Lung (tissue), 12 donors: Measurements from ENCODE around the gene PYGM. TPM values are rescaled to one million over a fixed set of nuclear protein-coding genes. Genes with fewer than 3 reads are reported as not detected.

ENCODE experiments used
- ATAC-seq: fragments of 200-7000 bp; cut with Tn5 transposase; one replicate; pipeline ENCODE4 v1.9.1; 2020; ENCODE audit warnings: moderate number of reproducible peaks; ENCODE audit not compliant: insufficient read depth, low FRiP score
- DNase-seq, 3 donors: peaks; one replicate each; pipeline ENCODE4 v3.0.0-alpha.2; 2013 to 2017
- H3K27ac ChIP-seq, 2 donors: one replicate each; pipeline ENCODE4 v1.5.1; 2013; ENCODE audit warnings: mild to moderate bottlenecking in 2 of 2, moderate library complexity in 2 of 2, control low read depth in 1 of 2, inconsistent platforms in 1 of 2, low read depth in 1 of 2, low read length in 1 of 2
- H3K27me3 ChIP-seq, 3 donors: one replicate each; pipeline ENCODE4 v1.5.1; 2013; ENCODE audit warnings: low read length in 2 of 3; ENCODE audit not compliant: control insufficient read depth in 3 of 3, insufficient read depth in 3 of 3
- H3K36me3 ChIP-seq, 4 donors: one replicate each; pipeline ENCODE4 v1.5.1; 2013; ENCODE audit warnings: low read length in 4 of 4, mild to moderate bottlenecking in 1 of 4, moderate library complexity in 1 of 4; ENCODE audit not compliant: control insufficient read depth in 4 of 4, insufficient read depth in 4 of 4
- H3K4me1 ChIP-seq, 5 donors: one replicate each; pipeline ENCODE4 v1.5.1; 2013; ENCODE audit warnings: low read length in 5 of 5, mild to moderate bottlenecking in 2 of 5, moderate library complexity in 1 of 5; ENCODE audit not compliant: control insufficient read depth in 5 of 5, insufficient read depth in 5 of 5
- H3K4me3 ChIP-seq: one replicate; pipeline ENCODE4 v1.5.1; 2013; ENCODE audit warnings: mild to moderate bottlenecking, control low read depth, moderate library complexity
- H3K9ac ChIP-seq, 2 donors: one replicate each; pipeline ENCODE4 v1.5.1; 2013; ENCODE audit warnings: low read length in 2 of 2, control low read depth in 1 of 2; ENCODE audit not compliant: insufficient read depth in 1 of 2
- H3K9me3 ChIP-seq, 4 donors: one replicate each; pipeline ENCODE4 v1.5.1; 2013; ENCODE audit warnings: low read length in 3 of 4, mild to moderate bottlenecking in 1 of 4, moderate library complexity in 1 of 4; ENCODE audit not compliant: control insufficient read depth in 4 of 4, insufficient read depth in 3 of 4
- WGBS, 2 donors: extraction: QIAGEN DNeasy Blood & Tissue Kit; methylation state at CpG; one replicate each; pipeline ENCODE4 v1.1.7; 2013; 5-methylcytosine and 5-hydroxymethylcytosine counted together
- polyA plus RNA-seq, 2 donors: library from polyadenylated mRNA; stranded (reverse); fragments of 200-250 nt; gene quantifications; one replicate each; pipeline ENCODE4 v1.2.1, GENCODE V29; 2013
- total RNA-seq, 2 donors: library from RNA; depleted of rRNA in 1 of 2; stranded (reverse); fragments of >200 nt in 1 of 2; gene quantifications; one replicate each; pipeline ENCODE4 v1.2.1, GENCODE V29; 2014 to 2021
- TF ChIP-seq, protein P1 (sequence below): IDR thresholded peaks from 2 replicates; pipeline ENCODE4 v1.5.1; 2012; ENCODE audit warnings: mild to moderate bottlenecking; ENCODE audit errors: control extremely low read depth, extremely low read depth
- donor health status: control.
- donor health status: control.
- donor health status: Bipolar disorder and iron deficiency.
- donor health status: healthy.
- donor health status: DM: yes; HTN: yes; CAD: no.

The PYGM gene
- total and polyA plus RNA-seq, 4 donors: 1.2 to 3.8 (median 2.5) TPM

DNA sequence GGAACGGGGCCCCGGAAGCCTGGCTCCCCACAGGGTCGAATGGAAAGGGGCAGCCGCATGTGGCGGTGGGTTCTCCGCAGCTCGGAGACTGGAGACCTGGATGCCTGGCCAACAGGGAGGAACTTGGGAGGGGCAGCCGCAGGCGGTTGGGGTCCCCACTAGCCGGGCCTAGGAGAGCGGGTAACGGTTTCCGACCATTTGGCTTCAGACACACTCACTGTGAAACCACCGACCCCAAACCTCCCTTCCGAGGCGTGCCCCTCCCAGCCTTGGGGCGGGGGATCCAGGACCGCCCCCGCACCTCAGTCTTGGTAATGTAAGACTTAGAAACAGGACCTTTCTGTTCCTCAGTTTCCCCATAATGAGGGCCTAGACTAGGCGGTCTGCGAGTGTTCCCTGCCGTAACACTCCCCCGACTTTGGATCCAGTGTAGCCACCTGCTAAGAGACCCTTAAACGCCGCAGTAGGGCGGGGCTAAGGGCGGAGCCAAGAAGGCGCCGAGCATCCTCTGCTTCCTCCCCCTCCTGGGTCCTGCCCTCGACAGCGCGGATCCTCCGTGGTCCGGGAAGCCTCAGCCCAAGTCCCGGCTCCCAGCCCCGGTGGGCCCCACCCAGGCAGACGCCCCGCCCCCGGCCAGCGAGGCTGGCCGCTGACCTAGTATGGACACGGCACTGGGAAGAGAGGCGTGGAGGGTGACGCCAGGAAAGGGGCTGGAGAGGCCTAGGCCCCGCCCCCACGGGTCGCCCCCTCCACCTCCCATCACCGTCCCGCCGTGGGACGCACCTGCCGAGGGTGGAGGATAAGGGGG is 14.0 kb downstream of the PYGM start:
- no peaks in the 10 kb centered on the region for H3K9me3 ChIP-seq
- H3K4me1 ChIP-seq: peaks cover 0 to 31% (median 10%) of the 10 kb centered on the region in 5 donors
- H3K4me3 ChIP-seq: peak overlapping the region; percentile 44
- peaks cover 0 to 2% (median 0%) of the 10 kb centered on the region in 4 donors for H3K36me3 ChIP-seq
- peak overlapping the region; percentile 86 to 91 for H3K27ac ChIP-seq
- peaks cover 0 to 45% (median 20%) of the 10 kb centered on the region in 3 donors for H3K27me3 ChIP-seq
- WGBS, 2 donors: 0 to 1% methylated on average over 44 to 52 of the region's 52 CpGs
- H3K9ac ChIP-seq: no peak overlapping the region
- peak in 2 of 3 donors; percentile 39 to 56 for DNase-seq
- TF ChIP-seq, protein P1, sequence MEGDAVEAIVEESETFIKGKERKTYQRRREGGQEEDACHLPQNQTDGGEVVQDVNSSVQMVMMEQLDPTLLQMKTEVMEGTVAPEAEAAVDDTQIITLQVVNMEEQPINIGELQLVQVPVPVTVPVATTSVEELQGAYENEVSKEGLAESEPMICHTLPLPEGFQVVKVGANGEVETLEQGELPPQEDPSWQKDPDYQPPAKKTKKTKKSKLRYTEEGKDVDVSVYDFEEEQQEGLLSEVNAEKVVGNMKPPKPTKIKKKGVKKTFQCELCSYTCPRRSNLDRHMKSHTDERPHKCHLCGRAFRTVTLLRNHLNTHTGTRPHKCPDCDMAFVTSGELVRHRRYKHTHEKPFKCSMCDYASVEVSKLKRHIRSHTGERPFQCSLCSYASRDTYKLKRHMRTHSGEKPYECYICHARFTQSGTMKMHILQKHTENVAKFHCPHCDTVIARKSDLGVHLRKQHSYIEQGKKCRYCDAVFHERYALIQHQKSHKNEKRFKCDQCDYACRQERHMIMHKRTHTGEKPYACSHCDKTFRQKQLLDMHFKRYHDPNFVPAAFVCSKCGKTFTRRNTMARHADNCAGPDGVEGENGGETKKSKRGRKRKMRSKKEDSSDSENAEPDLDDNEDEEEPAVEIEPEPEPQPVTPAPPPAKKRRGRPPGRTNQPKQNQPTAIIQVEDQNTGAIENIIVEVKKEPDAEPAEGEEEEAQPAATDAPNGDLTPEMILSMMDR: no peak
- ATAC-seq: peak; percentile 53

DNA sequence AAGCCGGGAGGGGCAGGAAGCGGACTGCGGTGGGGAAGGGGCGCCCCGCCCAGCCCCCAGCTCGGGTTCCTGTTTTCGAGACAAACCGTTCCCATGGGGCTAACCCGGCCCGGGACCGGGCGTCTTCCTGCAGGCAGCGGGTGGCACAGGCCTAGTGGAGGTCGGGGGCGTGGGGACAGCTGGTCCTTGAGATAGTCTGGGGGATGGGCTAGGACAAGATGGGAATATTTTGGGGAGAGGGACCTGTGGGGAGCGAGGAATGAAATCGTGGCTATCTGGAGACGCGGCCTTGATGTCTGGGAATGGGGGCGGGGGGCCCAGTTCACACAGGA is 14.6 kb downstream of the PYGM start:
- H3K4me1 ChIP-seq: peaks cover 0 to 31% (median 10%) of the 10 kb centered on the region in 5 donors
- H3K27ac ChIP-seq: peak overlapping the region; percentile 86 to 91
- no peaks in the 10 kb centered on the region for H3K9me3 ChIP-seq
- peaks cover 0 to 50% (median 25%) of the 10 kb centered on the region in 3 donors for H3K27me3 ChIP-seq
- peaks cover 0 to 2% (median 0%) of the 10 kb centered on the region in 4 donors for H3K36me3 ChIP-seq
- TF ChIP-seq, protein P1: no peak
- DNase-seq: peak; percentile 49 to 68 (median 55)
- H3K9ac ChIP-seq: no peak overlapping the region
- no peak for ATAC-seq
- WGBS, 2 donors: 0% methylated on average over 20 of the region's 20 CpGs
- H3K4me3 ChIP-seq: peak overlapping the region; percentile 44

DNA sequence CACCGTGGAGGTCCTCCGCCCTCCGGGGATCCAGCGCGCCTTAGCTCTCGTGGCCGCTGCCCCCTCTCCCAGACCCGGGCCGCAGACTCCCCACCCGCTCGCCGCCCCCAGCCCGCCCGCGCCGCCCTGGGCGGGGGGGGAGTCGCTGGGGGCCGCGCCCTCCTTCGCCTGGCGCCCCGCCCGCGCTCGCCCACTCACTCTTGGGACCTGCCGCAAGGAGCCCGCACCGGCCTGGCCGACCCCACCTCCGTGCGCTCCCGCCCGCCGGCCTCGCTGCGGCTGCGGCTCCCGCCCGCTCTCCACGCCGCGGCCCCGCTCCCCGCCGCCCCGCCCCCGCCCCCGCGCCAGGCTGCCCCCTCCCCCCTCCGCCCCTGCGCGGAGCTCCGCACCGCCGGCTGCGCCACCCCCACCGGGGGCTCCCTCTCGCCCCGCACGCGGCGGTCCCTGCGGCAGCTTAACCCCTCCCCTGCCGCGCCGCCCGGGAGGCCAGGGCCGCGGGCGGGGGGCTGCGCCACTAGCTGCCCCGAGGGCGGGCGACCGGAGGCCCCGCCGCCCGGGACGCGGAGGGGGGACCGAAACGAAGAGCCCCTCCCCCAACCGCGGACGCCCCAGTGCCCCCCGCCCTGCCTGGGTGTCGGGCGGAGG is 15.1 kb downstream of the PYGM start:
- DNase-seq: no peak
- Histone ChIP-seq H3K9me3 (no peaks in the 10 kb centered on the region), H3K27me3 (peaks cover 0 to 54% (median 28%) of the 10 kb centered on the region in 3 donors), H3K36me3 (peaks cover 0 to 2% (median 0%) of the 10 kb centered on the region in 4 donors), H3K27ac (peak overlapping the region; percentile 86 to 91), H3K4me1 (peaks cover 0 to 31% (median 10%) of the 10 kb centered on the region in 5 donors), H3K9ac (no peak overlapping the region), H3K4me3 (peak overlapping the region; percentile 44)
- TF ChIP-seq, protein P1: no peak
- WGBS, 2 donors: 1% methylated on average over 38 to 89 of the region's 89 CpGs
- no peak for ATAC-seq
